DOHH2 (cell line): ENCODE measurements around the gene UBAP2L.

Experiments
- EZH2phosphoT487 ChIP-seq: fragments of 200-600 bp; sonication (generic); IDR thresholded peaks from 2 replicates; pipeline ENCODE4 v1.6.1; 2017; ENCODE audit warnings: borderline replicate concordance, mild to moderate bottlenecking, antibody characterized with exemption, low read length, moderate library complexity, mixed read lengths
- TF ChIP-seq, protein P1 (sequence below): fragments of 200-600 bp; sonication (generic); IDR thresholded peaks from one replicate; pipeline ENCODE4 v1.5.1; 2014; ENCODE audit warnings: antibody characterized with exemption, mild to moderate bottlenecking, low read depth, low read length; ENCODE audit not compliant: poor library complexity, severe bottlenecking

DNA sequence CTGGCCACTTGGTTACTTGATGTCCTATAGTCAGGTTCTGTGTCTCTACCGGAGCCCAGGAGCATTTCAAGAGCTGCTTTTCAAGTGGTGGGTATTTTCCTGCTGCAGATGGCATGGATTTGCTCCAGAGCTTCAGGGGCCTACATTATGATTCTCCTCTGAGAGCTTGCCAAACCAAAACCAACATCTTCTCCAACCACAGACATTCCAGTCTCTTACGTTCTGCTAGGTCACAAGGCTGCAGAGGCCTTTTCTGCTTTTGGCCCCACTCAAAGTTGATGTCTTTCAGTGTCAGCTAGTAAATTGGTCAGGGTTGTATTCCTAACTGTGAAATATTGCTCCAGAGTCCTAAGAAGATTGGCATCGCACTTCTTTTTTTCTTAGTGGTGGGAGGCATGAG lies 85.4 kb downstream of the UBAP2L start:
- TF ChIP-seq, protein P1, sequence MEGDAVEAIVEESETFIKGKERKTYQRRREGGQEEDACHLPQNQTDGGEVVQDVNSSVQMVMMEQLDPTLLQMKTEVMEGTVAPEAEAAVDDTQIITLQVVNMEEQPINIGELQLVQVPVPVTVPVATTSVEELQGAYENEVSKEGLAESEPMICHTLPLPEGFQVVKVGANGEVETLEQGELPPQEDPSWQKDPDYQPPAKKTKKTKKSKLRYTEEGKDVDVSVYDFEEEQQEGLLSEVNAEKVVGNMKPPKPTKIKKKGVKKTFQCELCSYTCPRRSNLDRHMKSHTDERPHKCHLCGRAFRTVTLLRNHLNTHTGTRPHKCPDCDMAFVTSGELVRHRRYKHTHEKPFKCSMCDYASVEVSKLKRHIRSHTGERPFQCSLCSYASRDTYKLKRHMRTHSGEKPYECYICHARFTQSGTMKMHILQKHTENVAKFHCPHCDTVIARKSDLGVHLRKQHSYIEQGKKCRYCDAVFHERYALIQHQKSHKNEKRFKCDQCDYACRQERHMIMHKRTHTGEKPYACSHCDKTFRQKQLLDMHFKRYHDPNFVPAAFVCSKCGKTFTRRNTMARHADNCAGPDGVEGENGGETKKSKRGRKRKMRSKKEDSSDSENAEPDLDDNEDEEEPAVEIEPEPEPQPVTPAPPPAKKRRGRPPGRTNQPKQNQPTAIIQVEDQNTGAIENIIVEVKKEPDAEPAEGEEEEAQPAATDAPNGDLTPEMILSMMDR = no peak
- no peak for TF ChIP-seq EZH2phosphoT487
